Cardiac fibroblast (primary cell): ENCODE measurements around the gene CSTPP1.
"Not testable (repeated sequence)": the region's sequence is repeated elsewhere in the genome, so short reads cannot be mapped to it uniquely, and the experiment has no call there.

Experiments
- DNase-seq, 2 donors: peaks; one replicate each; pipeline versions ENCODE4 v3.0.0 to v3.0.0-alpha.2; 2010; ENCODE audit warnings: low read depth in 2 of 2
- H3K4me3 ChIP-seq, 2 donors: replicated peaks in 1 of 2; 1 replicate in 1 of 2; 2 replicates in 1 of 2; pipeline ENCODE4 v1.5.1; 2011; ENCODE audit warnings: low read depth in 2 of 2, low read length in 2 of 2, mild to moderate bottlenecking in 2 of 2, moderate library complexity in 1 of 2
- CTCF ChIP-seq: IDR thresholded peaks from one replicate; pipeline ENCODE4 v1.5.1; 2011; ENCODE audit warnings: low read depth, mild to moderate bottlenecking, low read length, inconsistent platforms

Gene CSTPP1

GRCh38 chr11:47106798-47107411, 170.3 kb downstream of the CSTPP1 start:
- no peak for TF ChIP-seq CTCF
- no peak overlapping the region for H3K4me3 ChIP-seq
- DNase-seq: no peak

GRCh38 chr11:47107744-47108143, 171.2 kb downstream of the CSTPP1 start:
- no peak overlapping the region for H3K4me3 ChIP-seq
- no peak for DNase-seq
- TF ChIP-seq CTCF: no peak

GRCh38 chr11:47108214-47108613, 171.7 kb downstream of the CSTPP1 start:
- TF ChIP-seq CTCF: no peak
- H3K4me3 ChIP-seq: no peak overlapping the region
- DNase-seq: no peak

GRCh38 chr11:47109051-47109726, 172.6 kb downstream of the CSTPP1 start:
- DNase-seq: no peak
- no peak for TF ChIP-seq CTCF
- H3K4me3 ChIP-seq: no peak overlapping the region

GRCh38 chr11:47109727-47110246, 173.2 kb downstream of the CSTPP1 start:
- no peak for TF ChIP-seq CTCF
- no peak overlapping the region for H3K4me3 ChIP-seq
- DNase-seq: no peak

- H3K4me3 ChIP-seq: no peak overlapping the region
- DNase-seq: no peak
- TF ChIP-seq CTCF: no peak
These were observed 174.8 kb downstream of the CSTPP1 start for GRCh38 chr11:47111318-47111804.

- DNase-seq, H3K4me3 ChIP-seq: not testable (repeated sequence)
These were observed 176.4 kb downstream of the CSTPP1 start for GRCh38 chr11:47112941-47113340.

GRCh38 chr11:47118958-47119688, 182.6 kb downstream of the CSTPP1 start:
- DNase-seq, H3K4me3 ChIP-seq: not testable (repeated sequence)
